Neural cell (in vitro differentiated cells): Measurements from ENCODE around the gene CRYGN. TPM values are rescaled to one million over a fixed set of nuclear protein-coding genes. Genes with fewer than 3 reads are reported as not detected.

Experiments used
- H2AFZ ChIP-seq: fragments of 200-600, 300-800 bp; sonication (generic), shearing (Covaris generic); 2 replicates; pipeline ENCODE4 v1.6.0; 2014; ENCODE audit warnings: low read depth, mild to moderate bottlenecking, antibody characterized with exemption, low read length, moderate library complexity
- H3F3A ChIP-seq: fragments of 200-600 bp; shearing (Covaris generic); 2 replicates; pipeline ENCODE4 v1.6.1; 2016; ENCODE audit warnings: mild to moderate bottlenecking, moderate library complexity, mixed read lengths, antibody characterized with exemption, low read length; ENCODE audit not compliant: insufficient read depth, poor library complexity, severe bottlenecking
- H3K27ac ChIP-seq: fragments of 200-600, 300-800 bp; sonication (generic), shearing (Covaris generic); 2 replicates; pipeline ENCODE4 v1.5.1; 2014; ENCODE audit warnings: mild to moderate bottlenecking, low read length, moderate library complexity
- H3K27me3 ChIP-seq: fragments of 300-800, 200-600 bp; sonication (generic), shearing (Covaris generic); 2 replicates; pipeline ENCODE4 v1.6.0; 2014; ENCODE audit warnings: mild to moderate bottlenecking, low read depth, low read length, moderate library complexity; ENCODE audit not compliant: insufficient read depth
- H3K36me3 ChIP-seq: fragments of 300-800, 200-600 bp; sonication (generic), shearing (Covaris generic); 2 replicates; pipeline ENCODE4 v1.5.1; 2014; ENCODE audit warnings: mild to moderate bottlenecking, antibody characterized with exemption, low read length, moderate library complexity; ENCODE audit not compliant: insufficient read depth
- H3K4me2 ChIP-seq: fragments of 300-800, 200-600 bp; sonication (generic), shearing (Covaris generic); 2 replicates; pipeline ENCODE4 v1.6.0; 2014; ENCODE audit warnings: mild to moderate bottlenecking, low read length
- H3K4me3 ChIP-seq: fragments of 300-800, 200-600 bp; sonication (generic), shearing (Covaris generic); 2 replicates; pipeline ENCODE4 v1.5.1; 2014; ENCODE audit warnings: mild to moderate bottlenecking, low read length, moderate library complexity
- H3K79me2 ChIP-seq: fragments of 200-600 bp; shearing (Covaris generic); replicated peaks from 2 replicates; pipeline ENCODE4 v1.6.0; 2014; ENCODE audit warnings: mild to moderate bottlenecking, low read length, moderate library complexity; ENCODE audit not compliant: insufficient read depth
- H3K9ac ChIP-seq: fragments of 300-800, 200-600 bp; sonication (generic), shearing (Covaris generic); 2 replicates; pipeline ENCODE4 v1.6.1; 2016; ENCODE audit warnings: mild to moderate bottlenecking, low read length, mixed read lengths
- H3K9me2 ChIP-seq: fragments of 200-600 bp; shearing (Covaris generic); 2 replicates; pipeline ENCODE4 v1.6.1; 2016; ENCODE audit warnings: mild to moderate bottlenecking, low read length, mixed read lengths; ENCODE audit not compliant: insufficient read depth
- H3K9me3 ChIP-seq: fragments of 200-600, 300-800 bp; sonication (generic), shearing (Covaris generic); 2 replicates; pipeline ENCODE4 v1.6.1; 2016; ENCODE audit warnings: mild to moderate bottlenecking, mixed run types, low read length, moderate library complexity, mixed read lengths
- H4K20me1 ChIP-seq: fragments of 200-600 bp; shearing (Covaris generic); 2 replicates; pipeline ENCODE4 v1.6.1; 2016; ENCODE audit warnings: mild to moderate bottlenecking, mixed run types; ENCODE audit not compliant: insufficient read depth
- EP300 ChIP-seq: fragments of 450-650 bp; conservative IDR thresholded peaks from 2 replicates; pipeline ENCODE4 v1.6.1; 2014; ENCODE audit warnings: antibody characterized with exemption, mild to moderate bottlenecking, moderate library complexity; ENCODE audit not compliant: poor library complexity, severe bottlenecking
- EZH2 ChIP-seq: fragments of 200-600, 300-800 bp; shearing (Covaris generic), sonication (generic); IDR thresholded peaks from 2 replicates; pipeline ENCODE4 v1.6.1; 2014; ENCODE audit warnings: antibody characterized with exemption, low read length, borderline replicate concordance, mild to moderate bottlenecking; ENCODE audit not compliant: insufficient read depth, poor library complexity, severe bottlenecking
- MXI1 ChIP-seq: fragments of 450-650 bp; conservative IDR thresholded peaks from 2 replicates; pipeline ENCODE4 v1.6.1; 2014; ENCODE audit warnings: antibody characterized with exemption, mild to moderate bottlenecking; ENCODE audit not compliant: poor library complexity, severe bottlenecking
- POLR2AphosphoS5 ChIP-seq: IDR thresholded peaks from 2 replicates; pipeline ENCODE4 v1.6.1; 2012
- RAD21 ChIP-seq: fragments of 450-650 bp; conservative IDR thresholded peaks from 2 replicates; pipeline ENCODE4 v1.6.1; 2014; ENCODE audit warnings: antibody characterized with exemption, mild to moderate bottlenecking, moderate library complexity
- SMC3 ChIP-seq: fragments of 450-650 bp; conservative IDR thresholded peaks from 2 replicates; pipeline ENCODE4 v1.6.1; 2014; ENCODE audit warnings: antibody characterized with exemption, mild to moderate bottlenecking, moderate library complexity; ENCODE audit not compliant: poor library complexity
- TAF1 ChIP-seq: IDR thresholded peaks from 2 replicates; pipeline ENCODE4 v1.6.1; 2012; ENCODE audit warnings: low read depth
- polyA plus RNA-seq: library from polyadenylated mRNA; depleted of rRNA; stranded (reverse); fragments of >200 nt; gene quantifications from 2 replicates; pipeline ENCODE4 v1.2.3, GENCODE V29; 2014
- TF ChIP-seq, protein P1 (sequence below): IDR thresholded peaks from 2 replicates; pipeline ENCODE4 v1.6.1; 2012; ENCODE audit warnings: borderline replicate concordance
- TF ChIP-seq, protein P2 (sequence below): fragments of 450-650 bp; IDR thresholded peaks from 2 replicates; pipeline ENCODE4 v1.5.1; 2014; ENCODE audit warnings: antibody characterized with exemption, mild to moderate bottlenecking, moderate library complexity; ENCODE audit not compliant: poor library complexity, severe bottlenecking

Gene CRYGN
- polyA plus RNA-seq, 1 donor from 2014 or later = not detected

DNA sequence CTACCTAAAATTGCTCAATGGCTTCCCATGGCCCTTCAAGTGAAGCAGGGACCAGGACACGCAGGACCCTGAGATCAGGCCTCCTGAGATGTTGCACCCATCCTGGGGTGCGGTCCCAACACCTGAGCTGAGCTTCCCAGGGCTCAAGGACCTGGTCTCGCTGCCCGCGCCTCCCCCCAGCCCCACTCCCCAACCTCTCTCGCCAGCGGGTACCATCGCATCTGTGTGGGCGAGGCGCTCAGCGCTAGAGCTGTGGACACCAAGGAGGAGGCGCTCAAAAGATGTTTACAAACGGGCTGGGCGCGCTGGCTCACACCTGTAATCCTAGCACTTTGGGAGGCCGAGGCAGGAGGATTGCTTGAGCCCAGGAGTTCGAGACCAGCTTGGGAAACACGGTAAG is 7.4 kb upstream of the CRYGN start:
- Histone ChIP-seq H3K9me2 (no peaks in the 10 kb centered on the region), H3F3A (no peaks in the 10 kb centered on the region), H3K4me3 (no peak overlapping the region), H3K9me3 (no peaks in the 10 kb centered on the region), H3K9ac (no peak overlapping the region), H2AFZ (no peak overlapping the region), H3K36me3 (no peaks in the 10 kb centered on the region), H3K27me3 (peaks cover 7% of the 10 kb centered on the region), H3K27ac (no peak overlapping the region), H4K20me1 (no peaks in the 10 kb centered on the region), H3K79me2 (no peaks in the 10 kb centered on the region), H3K4me2 (no peak overlapping the region)
- TF ChIP-seq, protein P1, sequence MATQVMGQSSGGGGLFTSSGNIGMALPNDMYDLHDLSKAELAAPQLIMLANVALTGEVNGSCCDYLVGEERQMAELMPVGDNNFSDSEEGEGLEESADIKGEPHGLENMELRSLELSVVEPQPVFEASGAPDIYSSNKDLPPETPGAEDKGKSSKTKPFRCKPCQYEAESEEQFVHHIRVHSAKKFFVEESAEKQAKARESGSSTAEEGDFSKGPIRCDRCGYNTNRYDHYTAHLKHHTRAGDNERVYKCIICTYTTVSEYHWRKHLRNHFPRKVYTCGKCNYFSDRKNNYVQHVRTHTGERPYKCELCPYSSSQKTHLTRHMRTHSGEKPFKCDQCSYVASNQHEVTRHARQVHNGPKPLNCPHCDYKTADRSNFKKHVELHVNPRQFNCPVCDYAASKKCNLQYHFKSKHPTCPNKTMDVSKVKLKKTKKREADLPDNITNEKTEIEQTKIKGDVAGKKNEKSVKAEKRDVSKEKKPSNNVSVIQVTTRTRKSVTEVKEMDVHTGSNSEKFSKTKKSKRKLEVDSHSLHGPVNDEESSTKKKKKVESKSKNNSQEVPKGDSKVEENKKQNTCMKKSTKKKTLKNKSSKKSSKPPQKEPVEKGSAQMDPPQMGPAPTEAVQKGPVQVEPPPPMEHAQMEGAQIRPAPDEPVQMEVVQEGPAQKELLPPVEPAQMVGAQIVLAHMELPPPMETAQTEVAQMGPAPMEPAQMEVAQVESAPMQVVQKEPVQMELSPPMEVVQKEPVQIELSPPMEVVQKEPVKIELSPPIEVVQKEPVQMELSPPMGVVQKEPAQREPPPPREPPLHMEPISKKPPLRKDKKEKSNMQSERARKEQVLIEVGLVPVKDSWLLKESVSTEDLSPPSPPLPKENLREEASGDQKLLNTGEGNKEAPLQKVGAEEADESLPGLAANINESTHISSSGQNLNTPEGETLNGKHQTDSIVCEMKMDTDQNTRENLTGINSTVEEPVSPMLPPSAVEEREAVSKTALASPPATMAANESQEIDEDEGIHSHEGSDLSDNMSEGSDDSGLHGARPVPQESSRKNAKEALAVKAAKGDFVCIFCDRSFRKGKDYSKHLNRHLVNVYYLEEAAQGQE = no peak
- no peak for TF ChIP-seq EZH2
- no peak for TF ChIP-seq MXI1
- TF ChIP-seq EP300 = no peak
- no peak for TF ChIP-seq RAD21
- no peak for TF ChIP-seq SMC3
- TF ChIP-seq, protein P2, sequence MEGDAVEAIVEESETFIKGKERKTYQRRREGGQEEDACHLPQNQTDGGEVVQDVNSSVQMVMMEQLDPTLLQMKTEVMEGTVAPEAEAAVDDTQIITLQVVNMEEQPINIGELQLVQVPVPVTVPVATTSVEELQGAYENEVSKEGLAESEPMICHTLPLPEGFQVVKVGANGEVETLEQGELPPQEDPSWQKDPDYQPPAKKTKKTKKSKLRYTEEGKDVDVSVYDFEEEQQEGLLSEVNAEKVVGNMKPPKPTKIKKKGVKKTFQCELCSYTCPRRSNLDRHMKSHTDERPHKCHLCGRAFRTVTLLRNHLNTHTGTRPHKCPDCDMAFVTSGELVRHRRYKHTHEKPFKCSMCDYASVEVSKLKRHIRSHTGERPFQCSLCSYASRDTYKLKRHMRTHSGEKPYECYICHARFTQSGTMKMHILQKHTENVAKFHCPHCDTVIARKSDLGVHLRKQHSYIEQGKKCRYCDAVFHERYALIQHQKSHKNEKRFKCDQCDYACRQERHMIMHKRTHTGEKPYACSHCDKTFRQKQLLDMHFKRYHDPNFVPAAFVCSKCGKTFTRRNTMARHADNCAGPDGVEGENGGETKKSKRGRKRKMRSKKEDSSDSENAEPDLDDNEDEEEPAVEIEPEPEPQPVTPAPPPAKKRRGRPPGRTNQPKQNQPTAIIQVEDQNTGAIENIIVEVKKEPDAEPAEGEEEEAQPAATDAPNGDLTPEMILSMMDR = no peak
- no peak for TF ChIP-seq POLR2AphosphoS5
- no peak for TF ChIP-seq TAF1

DNA sequence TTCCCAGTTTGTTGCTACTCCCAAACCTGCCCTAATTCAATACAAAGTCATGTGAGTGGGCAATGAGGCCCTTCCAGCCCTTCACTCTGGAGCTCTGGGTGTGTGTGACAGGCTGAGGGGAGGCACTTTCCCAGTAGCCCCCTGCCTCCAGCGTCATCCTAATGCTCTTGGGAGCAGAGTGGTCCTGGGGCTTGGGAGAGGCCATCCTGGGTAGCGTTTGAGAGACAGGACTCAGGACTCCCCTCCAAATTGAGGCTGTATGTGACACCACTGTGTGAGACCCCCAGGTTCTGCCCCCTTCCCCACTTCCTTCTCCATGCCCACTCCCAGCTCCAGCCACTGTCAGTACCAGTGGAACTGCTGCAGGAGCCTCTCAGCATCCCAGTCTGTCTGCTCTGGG is 6.5 kb upstream of the CRYGN start:
- Histone ChIP-seq H3K79me2 (no peaks in the 10 kb centered on the region), H3K27ac (no peak overlapping the region), H3K4me2 (no peak overlapping the region)

More for the DNA sequence above, 6.5 kb upstream of the CRYGN start:
- Histone ChIP-seq H3K9me3 (no peaks in the 10 kb centered on the region), H3K36me3 (no peaks in the 10 kb centered on the region), H3K9me2 (no peaks in the 10 kb centered on the region), H3K27me3 (peaks cover 7% of the 10 kb centered on the region), H3K9ac (no peak overlapping the region), H4K20me1 (no peaks in the 10 kb centered on the region), H3F3A (no peaks in the 10 kb centered on the region), H2AFZ (no peak overlapping the region), H3K4me3 (no peak overlapping the region)
- TF ChIP-seq, protein P1 = no peak
